NCI-H2196 (cell line): ENCODE measurements around the gene BACH2.
"Not testable (repeated sequence)": the region's sequence is repeated elsewhere in the genome, so short reads cannot be mapped to it uniquely, and the experiment has no call there.

Source experiments
- DNase-seq: peaks from one replicate; lab custom pipeline; 2025; ENCODE audit not compliant: unreplicated experiment; lab: John Stamatoyannopoulos, UW

The BACH2 gene

GRCh38 chr6:89977808-89978748 is 318.6 kb downstream of the BACH2 start:
- DNase-seq, result peak; percentile 29

GRCh38 chr6:89976694-89977020 is 320.0 kb downstream of the BACH2 start:
- DNase-seq, result no peak

GRCh38 chr6:89975991-89976693 is 320.5 kb downstream of the BACH2 start:
- DNase-seq, result no peak

GRCh38 chr6:89975366-89975765 is 321.3 kb downstream of the BACH2 start:
- DNase-seq, result no peak

- DNase-seq, result no peak
Measured at GRCh38 chr6:89974834-89975233, 321.8 kb downstream of the BACH2 start.

GRCh38 chr6:89972025-89972381 is 324.6 kb downstream of the BACH2 start:
- no peak for DNase-seq

GRCh38 chr6:89971338-89972024 is 325.2 kb downstream of the BACH2 start:
- not testable (repeated sequence) for DNase-seq

- peak; percentile 76 for DNase-seq
Measured at GRCh38 chr6:89970609-89971337, 325.9 kb downstream of the BACH2 start.

GRCh38 chr6:89970072-89970471 is 326.6 kb downstream of the BACH2 start:
- DNase-seq, result no peak

- no peak for DNase-seq
Measured at GRCh38 chr6:89966913-89967312, 329.7 kb downstream of the BACH2 start.

GRCh38 chr6:89966228-89966544 is 330.5 kb downstream of the BACH2 start:
- DNase-seq, result no peak

- no peak for DNase-seq
Measured at GRCh38 chr6:89965441-89966227, 331.0 kb downstream of the BACH2 start.

GRCh38 chr6:89963391-89963790 is 333.3 kb downstream of the BACH2 start:
- DNase-seq, result no peak

- DNase-seq, result no peak
Measured at GRCh38 chr6:89961481-89961880, 335.2 kb downstream of the BACH2 start.

GRCh38 chr6:89959883-89960282 is 336.8 kb downstream of the BACH2 start:
- no peak for DNase-seq

- DNase-seq, result no peak
Measured at GRCh38 chr6:89956182-89956581, 340.5 kb downstream of the BACH2 start.

GRCh38 chr6:89955364-89955763 is 341.3 kb downstream of the BACH2 start:
- DNase-seq, result no peak

GRCh38 chr6:89954721-89955148 is 341.9 kb downstream of the BACH2 start:
- no peak for DNase-seq

GRCh38 chr6:89952686-89953085 is 344.0 kb downstream of the BACH2 start:
- no peak for DNase-seq

GRCh38 chr6:89952105-89952671 is 344.5 kb downstream of the BACH2 start:
- DNase-seq, result no peak
